Esophagus (tissue), 2 donors: Measurements from ENCODE around the gene MRPL12. TPM values are rescaled to one million over a fixed set of nuclear protein-coding genes. Genes with fewer than 3 reads are reported as not detected.

ENCODE experiments used
- polyA plus RNA-seq, 2 donors: library from polyadenylated mRNA; stranded (reverse); fragments of 200-250 nt; gene quantifications; one replicate each; pipeline ENCODE4 v1.2.3, GENCODE V29; 2013
- donor health status: healthy with polysubstance abuse.
- donor health status: Bipolar disorder and iron deficiency.

MRPL12 gene
- polyA plus RNA-seq, 2 donors, result 136 to 173 TPM

Other genes starting within 250 kb of the MRPL12 start
- gene ACTG1, start 190.6 kb upstream of the MRPL12 start, polyA plus RNA-seq, result 1,000 to 10,000 TPM; 1,763 to 5,708 TPM
- 1 to 10 TPM in 1 of 2 donors, under 1 TPM in 1; 0.54 to 2.0 TPM for gene FSCN2, start 175.0 kb upstream of the MRPL12 start, polyA plus RNA-seq
- gene FAAP100, start 151.0 kb upstream of the MRPL12 start, polyA plus RNA-seq, result 10 to 100 TPM; 17.3 to 27.1 TPM
- gene NPLOC4, start 66.3 kb upstream of the MRPL12 start, polyA plus RNA-seq, result 10 to 100 TPM; 30.6 to 38.8 TPM
- gene TSPAN10, start 66.2 kb upstream of the MRPL12 start, polyA plus RNA-seq, result 1 to 10 TPM in 1 of 2 donors, under 1 TPM in 1; 0.56 to 1.7 TPM
- gene PDE6G, start 46.8 kb upstream of the MRPL12 start, polyA plus RNA-seq, result under 1 TPM; 0.12 to 0.33 TPM
- gene OXLD1, start 36.8 kb upstream of the MRPL12 start, polyA plus RNA-seq, result 10 to 100 TPM; 38.1 to 46.1 TPM
- 10 to 100 TPM; 22.2 to 33.0 TPM for gene CCDC137, start 36.6 kb upstream of the MRPL12 start, polyA plus RNA-seq
- 10 to 100 TPM; 36.2 to 53.9 TPM for gene ARL16, start 19.6 kb upstream of the MRPL12 start, polyA plus RNA-seq
- 100 to 1,000 TPM in 1 of 2 donors, 10 to 100 TPM in 1; 83.6 to 131 TPM for gene HGS, start 19.4 kb upstream of the MRPL12 start, polyA plus RNA-seq
- gene SLC25A10, start 8.9 kb downstream of the MRPL12 start, polyA plus RNA-seq, result 10 to 100 TPM; 40.5 to 42.4 TPM
- under 1 TPM; 0.11 to 0.14 TPM for gene GCGR, start 100.8 kb downstream of the MRPL12 start, polyA plus RNA-seq
- gene MCRIP1, start 129.9 kb downstream of the MRPL12 start, polyA plus RNA-seq, result 10 to 100 TPM; 24.7 to 32.3 TPM
- gene PPP1R27, start 131.7 kb downstream of the MRPL12 start, polyA plus RNA-seq, result under 1 TPM; 0.25 to 0.98 TPM
- gene P4HB, start 157.2 kb downstream of the MRPL12 start, polyA plus RNA-seq, result 100 to 1,000 TPM; 582 to 595 TPM
- 100 to 1,000 TPM; 201 to 209 TPM for gene ARHGDIA, start 168.0 kb downstream of the MRPL12 start, polyA plus RNA-seq
- 10 to 100 TPM; 16.3 to 61.0 TPM for gene ALYREF, start 188.2 kb downstream of the MRPL12 start, polyA plus RNA-seq
- gene ANAPC11, start 188.4 kb downstream of the MRPL12 start, polyA plus RNA-seq, result 100 to 1,000 TPM; 127 to 187 TPM
- gene NPB, start 198.9 kb downstream of the MRPL12 start, polyA plus RNA-seq, result under 1 TPM; 0.33 to 0.49 TPM
- 10 to 100 TPM; 23.1 to 46.5 TPM for gene PCYT2, start 208.0 kb downstream of the MRPL12 start, polyA plus RNA-seq
- gene SIRT7, start 214.8 kb downstream of the MRPL12 start, polyA plus RNA-seq, result 10 to 100 TPM; 64.9 to 84.0 TPM
- 10 to 100 TPM; 10.3 to 11.9 TPM for gene MAFG, start 224.4 kb downstream of the MRPL12 start, polyA plus RNA-seq
- gene PYCR1, start 233.9 kb downstream of the MRPL12 start, polyA plus RNA-seq, result 10 to 100 TPM in 1 of 2 donors, 1 to 10 TPM in 1; 6.5 to 18.1 TPM
- not detected for gene MYADML2, start 243.9 kb downstream of the MRPL12 start, polyA plus RNA-seq